ENCODE data around the gene XRCC5.

GRCh38 chr2:216235462-216235861, 126.3 kb downstream of the XRCC5 start:
- TF ChIP-seq CTCF (IDR thresholded peaks at IDR 0.05), result no peak
- no peak for TF ChIP-seq EZH2 (IDR thresholded peaks at IDR 0.05; ENCODE audit: borderline replicate concordance, insufficient read depth, low read depth, low read length, poor library complexity, severe bottlenecking)
